GM19035 (cell line): ENCODE results near the gene ZNF674.
A peak's percentile ranks its signal among the peaks of the same experiment; 100 is the strongest.
"Not testable (repeated sequence)": the region's sequence is repeated elsewhere in the genome, so short reads cannot be mapped to it uniquely, and the experiment has no call there.

Experiments
- ATAC-seq: cut with Tn5 transposase; IDR thresholded peaks from one replicate; pipeline ENCODE4 v1.9.1; 2021; ENCODE audit not compliant: unreplicated experiment

The ZNF674 gene

DNA sequence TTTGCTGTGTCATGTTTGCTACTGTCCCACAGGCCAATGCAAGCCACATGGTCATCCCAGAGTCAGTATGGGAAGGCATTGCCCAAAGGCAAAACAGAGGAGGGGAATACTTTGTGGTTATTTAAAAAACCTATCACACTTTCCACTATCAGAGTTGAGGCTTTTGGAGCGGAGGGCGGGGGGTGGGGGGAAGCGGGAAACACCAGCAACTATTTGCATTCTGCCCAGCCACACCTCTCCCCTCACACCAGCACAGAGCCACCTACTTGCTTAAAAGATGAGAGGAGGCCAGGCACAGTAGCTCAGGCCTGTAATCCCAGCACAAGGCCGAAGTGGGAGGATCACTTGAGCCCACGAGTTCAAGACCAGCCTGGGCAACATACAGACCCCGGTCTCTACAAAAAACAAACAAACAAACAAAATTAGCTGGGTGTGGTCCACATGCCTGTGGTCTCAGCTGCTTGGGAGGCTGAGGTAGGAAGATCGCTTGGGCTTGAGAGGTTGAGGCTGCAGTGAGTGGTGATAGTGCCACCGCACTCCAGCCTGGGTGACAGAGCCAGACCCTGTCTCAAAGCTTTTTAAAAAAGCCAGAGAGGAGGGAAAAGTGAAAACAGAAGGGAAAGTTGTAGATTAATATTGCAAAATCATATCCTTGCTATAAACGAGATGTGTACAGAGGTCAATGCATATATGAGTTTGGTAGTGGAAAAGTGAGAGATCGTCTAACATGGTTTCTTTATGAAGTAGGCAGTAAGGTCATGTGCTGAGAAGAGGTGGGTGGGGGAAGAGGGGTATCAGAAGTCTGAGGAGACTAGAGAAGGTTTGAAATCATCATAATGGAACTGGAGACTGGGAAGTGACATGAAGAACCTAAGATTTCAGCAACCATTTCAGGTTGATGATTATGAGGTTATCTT, 26.5 kb upstream of the ZNF674 start:
- no peak for ATAC-seq

GRCh38 chrX:46569621-46570020, 24.4 kb upstream of the ZNF674 start:
- no peak for ATAC-seq

- ATAC-seq = no peak
These were observed 22.2 kb upstream of the ZNF674 start for GRCh38 chrX:46567388-46567787.

DNA sequence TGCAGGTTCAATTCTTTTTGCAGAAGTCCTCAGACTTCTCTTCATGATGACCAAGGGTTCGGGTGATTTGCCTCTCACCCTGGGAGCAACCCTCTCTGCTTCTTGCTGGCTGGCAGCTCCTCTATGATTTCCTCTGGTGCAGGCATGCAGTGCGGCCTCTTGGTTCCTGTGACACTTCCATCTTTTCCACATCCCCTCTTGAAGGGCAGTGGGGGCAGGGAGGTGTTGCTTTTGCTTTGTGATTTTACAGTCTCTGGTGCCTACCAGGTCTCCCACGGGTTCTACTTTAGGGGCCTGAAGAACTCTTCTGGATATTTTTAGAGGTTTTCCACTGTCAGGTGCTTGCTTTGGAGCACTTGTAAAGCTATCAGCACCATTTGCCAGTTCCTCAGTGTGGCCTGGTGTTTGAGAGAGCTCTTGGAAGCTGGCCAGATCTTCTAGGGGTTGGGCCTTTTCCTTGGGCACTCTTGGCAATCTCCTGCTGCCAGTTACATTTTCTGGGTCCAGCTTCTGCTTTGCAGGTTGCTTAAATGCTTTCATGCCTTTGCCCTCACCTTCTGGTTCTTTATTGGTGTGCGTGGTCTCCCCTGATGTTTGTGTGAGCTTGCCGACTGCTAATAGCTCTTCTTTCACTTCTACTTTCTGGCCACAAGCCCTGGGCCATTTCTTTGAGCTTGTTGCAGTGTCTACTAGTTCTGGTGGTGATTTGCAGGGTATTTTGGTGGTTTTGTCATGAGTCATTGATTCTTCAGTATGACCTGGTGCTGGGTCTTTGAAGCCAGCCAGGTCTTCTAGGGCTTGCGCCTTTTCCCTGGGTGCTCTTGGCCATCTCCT, 16.8 kb upstream of the ZNF674 start:
- peak; percentile 99 for ATAC-seq

DNA sequence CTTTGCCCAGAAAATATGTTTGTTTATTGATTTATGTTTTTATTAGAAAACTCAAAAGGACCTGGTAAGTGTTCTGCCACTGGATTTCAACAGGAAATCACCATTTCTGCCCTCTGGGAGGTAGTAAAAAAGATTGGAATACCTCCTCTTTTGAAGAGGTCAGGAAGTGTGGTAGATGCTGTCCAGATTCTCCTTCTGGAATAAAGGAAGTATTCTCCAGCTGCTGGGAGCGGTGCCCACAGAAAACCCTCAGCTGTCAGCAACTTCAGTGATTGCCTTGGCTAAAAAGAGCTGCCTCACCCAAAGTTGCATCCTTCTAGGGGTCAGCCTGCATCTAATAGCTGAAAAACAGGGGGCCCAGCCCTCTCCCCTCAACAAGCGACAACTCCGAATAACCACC, 13.8 kb upstream of the ZNF674 start:
- no peak for ATAC-seq

DNA sequence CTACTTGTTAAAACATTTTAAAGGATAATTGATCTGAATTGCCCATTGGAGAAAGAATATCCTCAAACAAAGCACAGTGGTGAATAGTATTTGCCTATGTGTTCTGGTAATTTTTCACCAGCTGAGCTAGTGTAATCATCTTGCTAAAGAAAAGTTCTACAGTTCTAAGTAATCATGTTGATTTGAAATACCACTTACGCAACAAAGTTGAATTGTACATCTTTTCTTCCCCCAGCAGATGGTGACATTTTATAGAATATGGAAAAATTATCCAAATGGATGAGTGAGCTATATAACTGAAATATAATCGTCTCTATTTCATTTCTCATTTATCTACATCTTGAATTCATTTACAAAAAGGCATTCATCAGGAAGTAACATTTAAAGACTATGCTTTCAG, 9.7 kb upstream of the ZNF674 start:
- ATAC-seq = no peak

- ATAC-seq = no peak
These were observed 8.7 kb upstream of the ZNF674 start for GRCh38 chrX:46553935-46554334.

GRCh38 chrX:46551494-46552128, 6.4 kb upstream of the ZNF674 start:
- no peak for ATAC-seq

DNA sequence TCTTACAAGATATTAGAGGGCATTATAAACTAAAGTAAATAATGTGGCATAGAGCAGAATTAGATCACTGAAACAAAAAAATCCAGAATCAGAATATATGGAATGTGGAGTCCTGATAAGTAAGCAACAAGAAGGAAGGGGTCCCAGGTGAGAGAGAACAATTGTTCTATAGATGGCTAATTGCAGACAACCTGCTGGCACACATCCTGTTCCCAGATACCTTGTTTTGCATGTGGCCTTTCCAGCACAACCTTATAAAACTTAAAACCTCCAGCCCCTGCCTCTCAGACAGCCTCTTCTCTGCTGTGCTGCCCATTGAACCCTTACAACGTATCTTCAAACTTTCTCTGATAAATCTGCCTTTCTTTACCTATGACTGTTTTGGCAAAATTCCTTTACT, 4.7 kb upstream of the ZNF674 start:
- no peak for ATAC-seq

DNA sequence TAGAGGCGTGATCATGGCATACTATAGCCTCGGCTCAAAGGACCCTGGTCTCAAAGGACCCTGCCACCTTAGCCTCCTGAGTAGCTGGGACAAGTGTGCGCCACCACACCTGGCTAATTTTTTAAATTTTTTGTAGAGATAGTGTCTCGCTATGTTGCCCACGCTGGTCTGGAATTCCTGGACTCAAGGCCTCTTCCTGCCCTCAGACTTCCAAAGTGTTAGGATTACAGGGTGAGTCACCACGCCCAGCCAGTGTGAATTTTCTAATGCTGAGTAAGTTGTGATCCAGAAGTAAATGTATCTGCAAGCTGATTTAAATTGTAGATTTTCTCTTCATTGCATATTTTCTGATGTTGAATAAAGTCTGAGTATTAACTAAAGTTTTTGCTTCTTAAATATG, 2.6 kb upstream of the ZNF674 start:
- ATAC-seq = no peak

- not testable (repeated sequence) for ATAC-seq
These were observed 694 bp downstream of the ZNF674 start for GRCh38 chrX:46544527-46544926.

DNA sequence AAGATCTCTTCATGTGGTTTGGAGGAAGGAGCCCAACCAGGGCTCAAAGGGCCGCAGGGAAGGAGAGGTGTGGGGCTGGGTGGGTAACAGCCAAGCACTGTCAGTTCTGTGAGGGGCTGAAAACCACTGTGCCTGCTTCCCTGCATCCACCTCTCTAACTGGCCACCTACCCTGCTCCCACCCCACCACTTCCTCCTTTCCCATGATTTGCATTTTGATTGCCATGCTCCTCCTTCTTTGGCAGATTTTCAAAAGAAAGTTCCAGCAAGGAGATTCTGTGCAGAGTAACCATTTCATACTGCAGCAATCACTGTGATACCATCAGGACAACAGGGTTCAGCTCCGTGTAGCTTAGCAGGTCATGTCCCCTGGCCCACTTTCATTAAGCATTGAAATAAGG, 1.8 kb downstream of the ZNF674 start:
- ATAC-seq = no peak

- ATAC-seq = no peak
These were observed 13.8 kb downstream of the ZNF674 start for GRCh38 chrX:46531442-46531841.

- not testable (repeated sequence) for ATAC-seq
These were observed 14.8 kb downstream of the ZNF674 start for GRCh38 chrX:46530404-46530908.

- ATAC-seq = not testable (repeated sequence)
These were observed 15.3 kb downstream of the ZNF674 start for GRCh38 chrX:46529740-46530403.

DNA sequence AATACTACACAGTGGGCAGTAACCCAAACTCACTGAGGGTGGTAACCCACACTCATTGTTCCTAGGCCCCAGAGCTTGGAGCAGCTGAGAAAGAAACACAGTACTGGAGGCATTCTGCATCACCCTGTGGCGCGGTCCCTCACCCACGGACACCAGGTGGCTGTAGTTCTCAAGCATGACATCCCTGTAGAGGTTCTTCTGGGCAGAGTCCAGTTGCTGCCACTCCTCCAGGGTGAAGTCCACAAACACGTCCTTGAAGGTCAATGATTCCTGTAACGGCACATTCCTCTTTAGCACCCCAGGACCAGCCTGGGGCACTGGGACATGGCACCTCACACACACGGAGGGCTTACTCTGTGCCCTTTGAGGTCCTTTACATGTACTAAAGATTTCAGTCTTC, 16.6 kb downstream of the ZNF674 start:
- not testable (repeated sequence) for ATAC-seq

GRCh38 chrX:46506076-46506475, 39.1 kb downstream of the ZNF674 start:
- no peak for ATAC-seq

DNA sequence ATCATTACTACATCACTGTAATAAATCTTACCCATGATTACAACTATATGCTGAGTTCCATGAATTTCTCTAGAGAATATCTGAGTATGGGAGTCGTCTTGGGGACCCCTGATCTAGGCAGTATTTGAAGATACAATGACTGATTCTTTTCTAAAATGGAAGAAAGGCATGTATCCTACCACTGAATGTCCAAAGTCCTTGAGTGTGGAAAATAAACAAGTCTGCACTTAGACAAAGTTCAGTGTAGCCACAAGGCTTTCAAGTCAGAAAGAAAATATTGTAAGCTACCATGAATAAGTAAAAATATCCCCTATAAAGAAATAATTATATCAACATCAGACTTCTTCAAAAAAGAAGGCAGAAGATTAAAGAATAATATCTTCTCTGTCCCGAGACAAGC, 42.4 kb downstream of the ZNF674 start:
- ATAC-seq = no peak

DNA sequence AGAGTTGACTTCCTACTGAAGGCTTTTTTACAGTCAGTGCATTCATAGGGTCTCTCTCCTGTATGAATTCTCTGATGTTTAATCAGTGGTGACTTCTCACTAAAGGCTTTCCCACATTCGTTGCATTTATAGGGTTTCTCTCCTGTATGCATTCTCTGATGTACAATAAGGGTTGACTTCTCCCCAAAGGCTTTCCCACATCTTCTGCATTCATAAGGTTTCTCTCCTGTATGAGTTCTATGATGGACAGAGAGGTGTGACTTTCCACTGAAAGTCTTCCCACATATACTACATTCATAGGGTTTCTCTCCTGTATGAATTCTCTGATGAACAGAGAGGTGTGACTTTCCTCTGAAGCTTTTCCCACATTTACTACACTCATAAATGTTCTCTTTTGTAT, 45.2 kb downstream of the ZNF674 start:
- ATAC-seq = no peak

- ATAC-seq = no peak
These were observed 56.5 kb downstream of the ZNF674 start for GRCh38 chrX:46488712-46489111.

DNA sequence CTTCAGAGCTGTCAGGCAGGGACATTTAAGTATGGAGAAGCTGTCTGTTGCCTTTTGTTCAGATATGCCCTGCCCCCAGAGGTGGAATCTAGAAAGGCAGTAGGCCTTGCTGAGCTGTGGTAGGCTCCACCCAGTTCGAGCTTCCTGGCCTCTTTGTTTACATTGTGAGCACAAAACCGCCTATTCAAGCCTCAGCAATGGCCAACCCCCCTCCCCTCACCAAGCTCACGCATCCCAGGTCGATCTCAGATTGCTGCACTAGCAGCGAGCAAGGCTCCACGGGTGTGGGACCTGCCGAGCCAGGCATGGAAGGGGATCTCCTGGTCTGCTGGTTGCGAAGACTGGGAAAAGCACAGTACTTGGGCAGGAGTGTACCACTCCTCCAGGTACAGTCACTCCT, 59.3 kb downstream of the ZNF674 start:
- no peak for ATAC-seq
